Upper lobe of left lung (tissue), 6 donors: ENCODE data around the gene CFAP69. TPM values are rescaled to one million over a fixed set of nuclear protein-coding genes. Genes with fewer than 3 reads are reported as not detected.

Source experiments
- ATAC-seq, 2 donors: fragments of 200-7000 bp; cut with Tn5 transposase; one replicate each; pipeline ENCODE4 v1.9.1; 2022; ENCODE audit warnings: mild to moderate bottlenecking in 2 of 2, moderate library complexity in 2 of 2; ENCODE audit not compliant: low FRiP score in 2 of 2
- DNase-seq, 2 donors: peaks; one replicate each; pipeline ENCODE4 v3.0.0-alpha.2; 2019 to 2020
- H3K27ac ChIP-seq, 4 donors: fragments of 200-600 bp; sonication (generic); one replicate each; pipeline ENCODE4 v1.5.1; 2016 to 2019
- H3K27me3 ChIP-seq, 4 donors: fragments of 200-600 bp; sonication (generic); one replicate each; pipeline ENCODE4 v1.5.1; 2017 to 2019
- H3K36me3 ChIP-seq, 4 donors: fragments of 200-600 bp; sonication (generic); one replicate each; pipeline ENCODE4 v1.5.1; 2016 to 2019
- H3K4me1 ChIP-seq, 4 donors: fragments of 200-600 bp; sonication (generic); one replicate each; pipeline ENCODE4 v1.5.1; 2018 to 2019
- H3K4me3 ChIP-seq, 4 donors: fragments of 200-600 bp; sonication (generic); one replicate each; pipeline ENCODE4 v1.5.1; 2017 to 2019; ENCODE audit warnings: mild to moderate bottlenecking in 2 of 4, moderate library complexity in 1 of 4
- H3K9me3 ChIP-seq, 4 donors: fragments of 200-600 bp; sonication (generic); one replicate each; pipeline ENCODE4 v1.5.1; 2018 to 2019
- CTCF ChIP-seq, 6 experiments: fragments of 450-650 bp in 4 of 6; fragments of 200-600 bp in 2 of 6; sonication (generic) in 2 of 6; IDR thresholded peaks; one replicate each; pipeline ENCODE4 v1.5.1; 2016 to 2019; ENCODE audit warnings: antibody characterized with exemption in 6 of 6
- EP300 ChIP-seq, 4 donors: sonication (generic); formaldehyde crosslinking; IDR thresholded peaks; one replicate each; pipeline ENCODE4 v1.5.1; 2017; ENCODE audit warnings: antibody characterized with exemption in 4 of 4, control low read depth in 2 of 4
- POLR2A ChIP-seq, 4 donors: fragments of 450-650 bp; IDR thresholded peaks; one replicate each; pipeline ENCODE4 v1.5.1; 2016 to 2017; ENCODE audit warnings: antibody characterized with exemption in 4 of 4, mild to moderate bottlenecking in 2 of 4
- POLR2AphosphoS5 ChIP-seq, 2 donors: sonication (generic); formaldehyde crosslinking; IDR thresholded peaks; one replicate each; pipeline ENCODE4 v1.5.1; 2017; ENCODE audit warnings: antibody characterized with exemption in 2 of 2
- WGBS, 2 donors: methylation state at CpG; one replicate each; pipeline ENCODE4 v1.1.5; 2017 to 2018; 5-methylcytosine and 5-hydroxymethylcytosine counted together
- total RNA-seq, 6 donors: library from RNA; depleted of rRNA in 4 of 6; stranded (reverse); fragments of >200 nt in 4 of 6; gene quantifications; one replicate each; pipeline versions ENCODE4 v1.1.0 to v1.2.1, GENCODE V29; 2016 to 2021
- donor health status: DM: no; HTN: no; CAD: no; lungs with moderate emphysema.
- donor health status: DM: no; HTN: yes; CAD: no; lungs with severe emphysema.

Gene CFAP69
- total RNA-seq, 6 donors from 2014 or later = 3.4 to 34.9 (median 6.9) TPM

- 80 to 83% methylated on average over 7 of the region's 7 CpGs for WGBS, 2 donors
- Histone ChIP-seq H3K4me3 (no peak overlapping the region), H3K27ac (no peak overlapping the region), H3K9me3 (no peaks in the 10 kb centered on the region), H3K27me3 (peaks cover 0 to 14% (median 5%) of the 10 kb centered on the region in 4 donors), H3K4me1 (peaks cover 2 to 12% (median 9%) of the 10 kb centered on the region in 4 donors), H3K36me3 (no peaks in the 10 kb centered on the region)
- no peak for TF ChIP-seq CTCF (IDR thresholded peaks at IDR 0.05)
- no peak for TF ChIP-seq POLR2A (IDR thresholded peaks at IDR 0.05)
- TF ChIP-seq EP300 (IDR thresholded peaks at IDR 0.05) = no peak
- no peak for TF ChIP-seq POLR2AphosphoS5 (IDR thresholded peaks at IDR 0.05)
- ATAC-seq = no peak
- no peak for DNase-seq
These were observed 75.0 kb downstream of the CFAP69 start for GRCh38 chr7:90320014-90320413.

GRCh38 chr7:90320418-90320800 is 75.4 kb downstream of the CFAP69 start:
- H3K27me3 ChIP-seq = peaks cover 0 to 14% (median 5%) of the 10 kb centered on the region in 4 donors

GRCh38 chr7:90320801-90321494 is 76.0 kb downstream of the CFAP69 start, which contains the start of gene FAM237B:
Gene FAM237B (minus strand): TSS chr7:90321304. CDS start chr7:90319748, 1,556 bp downstream.
- Histone ChIP-seq H3K36me3 (no peaks in the 10 kb centered on the region), H3K27me3 (peaks cover 0 to 14% (median 5%) of the 10 kb centered on the region in 4 donors), H3K9me3 (no peaks in the 10 kb centered on the region), H3K4me3 (peak within 1 kb of the TSS in 3 of 4 donors; percentile 21 to 27 (median 22)), H3K4me1 (peaks cover 2 to 12% (median 9%) of the 10 kb centered on the region in 4 donors), H3K27ac (no peak within 1 kb of the TSS)
- DNase-seq (peak in 1 of 2 donors; percentile 85), ATAC-seq (peak; percentile 34 to 63)
- TF ChIP-seq POLR2A (IDR thresholded peaks at IDR 0.05) (no peak), CTCF (IDR thresholded peaks at IDR 0.05) (no peak), EP300 (IDR thresholded peaks at IDR 0.05) (no peak), POLR2AphosphoS5 (IDR thresholded peaks at IDR 0.05) (no peak)
- WGBS, 2 donors = 6 to 8% methylated on average over 11 to 14 of the region's 62 CpGs

More at GRCh38 chr7:90320418-90320800, 75.4 kb downstream of the CFAP69 start:
- TF ChIP-seq EP300 (IDR thresholded peaks at IDR 0.05) = no peak
- TF ChIP-seq POLR2A (IDR thresholded peaks at IDR 0.05) = no peak
- Histone ChIP-seq H3K27ac (no peak overlapping the region), H3K4me3 (peak overlapping the region in 1 of 4 donors; percentile 27), H3K36me3 (no peaks in the 10 kb centered on the region), H3K4me1 (peaks cover 2 to 12% (median 9%) of the 10 kb centered on the region in 4 donors), H3K9me3 (no peaks in the 10 kb centered on the region)
- 24 to 32% methylated on average over 7 of the region's 7 CpGs for WGBS, 2 donors
- ATAC-seq (no peak), DNase-seq (no peak)

GRCh38 chr7:90322837-90323236 is 77.9 kb downstream of the CFAP69 start:
- no peak for TF ChIP-seq CTCF (IDR thresholded peaks at IDR 0.05)
- no peak for TF ChIP-seq POLR2AphosphoS5 (IDR thresholded peaks at IDR 0.05)
- no peak for TF ChIP-seq POLR2A (IDR thresholded peaks at IDR 0.05)
- TF ChIP-seq EP300 (IDR thresholded peaks at IDR 0.05) = no peak
- H3K4me1 ChIP-seq = peaks cover 2 to 12% (median 9%) of the 10 kb centered on the region in 4 donors
- no peaks in the 10 kb centered on the region for H3K9me3 ChIP-seq
- no peak overlapping the region for H3K4me3 ChIP-seq
- H3K36me3 ChIP-seq = no peaks in the 10 kb centered on the region
- no peak for ATAC-seq
- DNase-seq = no peak
- no peak overlapping the region for H3K27ac ChIP-seq
- peaks cover 0 to 14% (median 5%) of the 10 kb centered on the region in 4 donors for H3K27me3 ChIP-seq

- DNase-seq (no peak), ATAC-seq (no peak)
- no peak for TF ChIP-seq POLR2A (IDR thresholded peaks at IDR 0.05)
- no peak for TF ChIP-seq POLR2AphosphoS5 (IDR thresholded peaks at IDR 0.05)
- TF ChIP-seq CTCF (IDR thresholded peaks at IDR 0.05) = no peak
- no peak for TF ChIP-seq EP300 (IDR thresholded peaks at IDR 0.05)
- peaks cover 0 to under 1% (median 0%) of the 10 kb centered on the region in 4 donors for H3K4me1 ChIP-seq
- H3K27ac ChIP-seq = no peak overlapping the region
- no peaks in the 10 kb centered on the region for H3K36me3 ChIP-seq
- H3K27me3 ChIP-seq = peaks cover 0 to 7% (median 0%) of the 10 kb centered on the region in 4 donors
- no peak overlapping the region for H3K4me3 ChIP-seq
- 23% methylated on average over 1 of the region's 1 CpG; no CpG with 5 or more reads in 1 of the 2 donors for WGBS, 2 donors
- H3K9me3 ChIP-seq = no peaks in the 10 kb centered on the region
These were observed 81.5 kb downstream of the CFAP69 start for GRCh38 chr7:90326500-90326899.
